BLaER1 (cell line): ENCODE data around the gene ASB9.

Experiments used
- H3K27ac ChIP-seq: shearing (Covaris generic); formaldehyde crosslinking; 2 replicates; pipeline ENCODE4 v1.8.1; 2022
- H3K27me3 ChIP-seq: shearing (Covaris generic); formaldehyde crosslinking; 2 replicates; pipeline ENCODE4 v1.8.1; 2022
- H3K36me3 ChIP-seq: shearing (Covaris generic); formaldehyde crosslinking; 2 replicates; pipeline ENCODE4 v1.8.1; 2022
- H3K4me1 ChIP-seq: shearing (Covaris generic); formaldehyde crosslinking; 2 replicates; pipeline ENCODE4 v1.8.1; 2022
- H3K4me2 ChIP-seq: shearing (Covaris generic); formaldehyde crosslinking; 2 replicates; pipeline ENCODE4 v1.8.1; 2022
- H3K4me3 ChIP-seq: shearing (Covaris generic); formaldehyde crosslinking; 2 replicates; pipeline ENCODE4 v1.8.1; 2022
- H3K9ac ChIP-seq: shearing (Covaris generic); formaldehyde crosslinking; 2 replicates; pipeline ENCODE4 v1.8.1; 2022
- H3K9me3 ChIP-seq: shearing (Covaris generic); formaldehyde crosslinking; 2 replicates; pipeline ENCODE4 v1.8.1; 2022
- H4K20me1 ChIP-seq: shearing (Covaris generic); formaldehyde crosslinking; 2 replicates; pipeline ENCODE4 v1.8.1; 2022
- Cebpa-rat ChIP-seq: shearing (Covaris generic); IDR thresholded peaks from 2 replicates; pipeline ENCODE4 v1.8.1; 2022

Gene ASB9

GRCh38 chrX:15216280-15216679 is 53.6 kb downstream of the ASB9 start:
- Histone ChIP-seq H3K4me2 (no peak overlapping the region), H3K36me3 (no peaks in the 10 kb centered on the region), H3K9ac (no peak overlapping the region), H3K9me3 (no peaks in the 10 kb centered on the region), H3K4me1 (no peaks in the 10 kb centered on the region), H3K27me3 (peaks cover 86% of the 10 kb centered on the region), H4K20me1 (peaks cover 10% of the 10 kb centered on the region; the same call in 1 of the 2 replicates), H3K4me3 (no peak overlapping the region), H3K27ac (no peak overlapping the region)
- no peak for TF ChIP-seq Cebpa-rat

DNA sequence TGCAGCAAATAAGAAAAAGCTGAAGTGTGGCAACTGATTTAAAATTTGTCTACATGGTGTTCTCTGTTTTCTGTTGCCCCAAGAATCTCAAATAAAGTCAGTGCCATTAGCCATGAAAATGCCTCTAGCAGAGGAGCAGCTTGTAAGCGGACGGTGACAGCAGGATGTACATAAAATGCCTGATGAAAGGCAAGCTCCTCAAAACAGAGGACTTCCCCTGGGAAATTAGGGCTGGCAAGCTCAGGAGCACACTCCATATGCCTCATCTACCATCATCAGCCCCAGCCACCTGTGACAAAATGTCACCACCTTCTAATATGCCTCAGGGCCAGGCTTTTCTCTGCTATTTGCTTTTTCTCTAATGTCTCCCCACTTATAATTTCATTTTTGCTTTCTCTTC is 54.5 kb downstream of the ASB9 start:
- no peak for TF ChIP-seq Cebpa-rat
- Histone ChIP-seq H3K9ac (no peak overlapping the region), H3K4me3 (no peak overlapping the region), H3K27ac (no peak overlapping the region), H3K4me2 (no peak overlapping the region), H4K20me1 (peaks cover 10% of the 10 kb centered on the region; the same call in 1 of the 2 replicates), H3K27me3 (peaks cover 81% of the 10 kb centered on the region), H3K4me1 (no peaks in the 10 kb centered on the region), H3K9me3 (no peaks in the 10 kb centered on the region), H3K36me3 (no peaks in the 10 kb centered on the region)

DNA sequence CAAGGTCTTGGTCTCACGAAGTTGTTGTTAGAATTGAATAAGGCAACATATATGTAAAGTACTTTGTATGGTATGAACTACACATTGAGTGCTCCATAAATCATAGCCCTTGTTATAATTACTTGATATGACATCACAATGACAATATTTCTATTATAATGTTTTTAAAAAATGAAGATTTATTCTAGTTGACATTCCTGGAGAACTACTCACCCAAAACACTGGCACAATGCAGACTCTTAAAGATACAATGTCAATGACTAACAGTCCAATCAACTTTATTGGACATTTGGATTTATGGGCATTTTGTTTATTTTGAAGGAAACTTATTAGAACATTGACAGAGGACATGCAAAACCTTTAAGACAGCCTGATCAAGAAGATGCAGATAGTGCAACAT is 55.3 kb downstream of the ASB9 start:
- peaks cover 10% of the 10 kb centered on the region; the same call in 1 of the 2 replicates for H4K20me1 ChIP-seq
- H3K4me2 ChIP-seq = no peak overlapping the region
- no peak overlapping the region for H3K27ac ChIP-seq
- H3K36me3 ChIP-seq = no peaks in the 10 kb centered on the region
- H3K9me3 ChIP-seq = no peaks in the 10 kb centered on the region
- H3K27me3 ChIP-seq = peaks cover 79% of the 10 kb centered on the region
- H3K4me1 ChIP-seq = no peaks in the 10 kb centered on the region
- no peak overlapping the region for H3K4me3 ChIP-seq
- no peak overlapping the region for H3K9ac ChIP-seq
- no peak for TF ChIP-seq Cebpa-rat

- TF ChIP-seq Cebpa-rat = no peak
- peaks cover 81% of the 10 kb centered on the region for H3K27me3 ChIP-seq
- no peak overlapping the region for H3K9ac ChIP-seq
- H3K4me1 ChIP-seq = no peaks in the 10 kb centered on the region
- H4K20me1 ChIP-seq = peaks cover 1% of the 10 kb centered on the region; the same call in 1 of the 2 replicates
- no peak overlapping the region for H3K27ac ChIP-seq
- H3K4me2 ChIP-seq = no peak overlapping the region
- H3K36me3 ChIP-seq = no peaks in the 10 kb centered on the region
- H3K4me3 ChIP-seq = no peak overlapping the region
- no peaks in the 10 kb centered on the region for H3K9me3 ChIP-seq
Measured at GRCh38 chrX:15209096-15209495, 60.8 kb downstream of the ASB9 start.

GRCh38 chrX:15207994-15208393 is 61.9 kb downstream of the ASB9 start:
- Histone ChIP-seq H3K27ac (no peak overlapping the region), H3K4me1 (no peaks in the 10 kb centered on the region), H3K9me3 (no peaks in the 10 kb centered on the region), H3K4me2 (no peak overlapping the region), H4K20me1 (no peaks in the 10 kb centered on the region), H3K9ac (no peak overlapping the region), H3K27me3 (peaks cover 81% of the 10 kb centered on the region), H3K4me3 (no peak overlapping the region), H3K36me3 (no peaks in the 10 kb centered on the region)
- TF ChIP-seq Cebpa-rat = no peak

- Histone ChIP-seq H3K4me2 (no peak overlapping the region), H3K27ac (no peak overlapping the region), H4K20me1 (no peaks in the 10 kb centered on the region), H3K4me3 (no peak overlapping the region), H3K9ac (no peak overlapping the region), H3K9me3 (no peaks in the 10 kb centered on the region), H3K4me1 (no peaks in the 10 kb centered on the region), H3K27me3 (peaks cover 81% of the 10 kb centered on the region), H3K36me3 (no peaks in the 10 kb centered on the region)
- TF ChIP-seq Cebpa-rat = no peak
Measured at GRCh38 chrX:15207384-15207783, 62.5 kb downstream of the ASB9 start.

GRCh38 chrX:15206306-15206705 is 63.6 kb downstream of the ASB9 start:
- Histone ChIP-seq H3K9me3 (no peaks in the 10 kb centered on the region), H3K27me3 (peaks cover 87% of the 10 kb centered on the region), H4K20me1 (no peaks in the 10 kb centered on the region), H3K4me3 (no peak overlapping the region), H3K36me3 (no peaks in the 10 kb centered on the region), H3K9ac (no peak overlapping the region), H3K27ac (no peak overlapping the region), H3K4me2 (no peak overlapping the region), H3K4me1 (no peaks in the 10 kb centered on the region)
- no peak for TF ChIP-seq Cebpa-rat

DNA sequence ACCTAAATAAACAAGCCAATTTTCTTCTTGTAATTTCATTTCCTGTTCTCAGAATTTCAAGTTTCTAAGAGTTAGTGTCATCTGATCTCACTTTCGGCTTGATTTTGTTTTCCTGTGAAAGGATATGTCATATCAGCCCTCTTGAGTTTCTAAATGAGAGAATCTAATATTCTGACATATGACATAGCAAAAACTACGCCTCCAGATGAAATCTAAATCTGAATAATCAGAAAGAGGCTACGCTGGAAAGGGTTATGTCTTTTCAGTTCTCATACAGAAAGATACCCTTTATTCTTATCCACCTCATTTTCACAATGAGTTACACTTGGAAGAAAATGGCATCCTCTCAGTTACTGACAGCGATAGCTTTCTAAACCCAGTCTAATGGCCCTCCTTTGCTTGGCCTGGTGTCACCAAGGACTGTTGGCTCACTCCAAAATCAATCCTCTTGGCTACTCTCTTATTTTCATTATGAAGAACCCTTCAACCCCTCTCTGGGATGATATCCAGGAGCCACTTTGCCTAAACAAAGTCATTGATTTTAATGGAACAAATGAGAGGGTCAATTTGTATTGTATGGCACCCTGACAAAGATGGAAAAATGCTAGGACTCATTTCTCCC is 65.6 kb downstream of the ASB9 start:
- Histone ChIP-seq H3K4me3 (no peak overlapping the region), H3K9ac (no peak overlapping the region), H3K4me1 (no peaks in the 10 kb centered on the region), H3K27me3 (peaks cover 94% of the 10 kb centered on the region), H3K4me2 (no peak overlapping the region), H3K27ac (no peak overlapping the region), H3K9me3 (no peaks in the 10 kb centered on the region), H3K36me3 (no peaks in the 10 kb centered on the region), H4K20me1 (no peaks in the 10 kb centered on the region; the same call in 1 of the 2 replicates)
- TF ChIP-seq Cebpa-rat = no peak

- no peak for TF ChIP-seq Cebpa-rat
- no peaks in the 10 kb centered on the region for H3K9me3 ChIP-seq
- no peak overlapping the region for H3K9ac ChIP-seq
- H3K4me2 ChIP-seq = no peak overlapping the region
- peaks cover 95% of the 10 kb centered on the region for H3K27me3 ChIP-seq
- no peak overlapping the region for H3K4me3 ChIP-seq
- no peaks in the 10 kb centered on the region for H3K36me3 ChIP-seq
- no peak overlapping the region for H3K27ac ChIP-seq
- no peaks in the 10 kb centered on the region; the same call in 1 of the 2 replicates for H4K20me1 ChIP-seq
- no peaks in the 10 kb centered on the region for H3K4me1 ChIP-seq
Measured at GRCh38 chrX:15203694-15204093, 66.2 kb downstream of the ASB9 start.

DNA sequence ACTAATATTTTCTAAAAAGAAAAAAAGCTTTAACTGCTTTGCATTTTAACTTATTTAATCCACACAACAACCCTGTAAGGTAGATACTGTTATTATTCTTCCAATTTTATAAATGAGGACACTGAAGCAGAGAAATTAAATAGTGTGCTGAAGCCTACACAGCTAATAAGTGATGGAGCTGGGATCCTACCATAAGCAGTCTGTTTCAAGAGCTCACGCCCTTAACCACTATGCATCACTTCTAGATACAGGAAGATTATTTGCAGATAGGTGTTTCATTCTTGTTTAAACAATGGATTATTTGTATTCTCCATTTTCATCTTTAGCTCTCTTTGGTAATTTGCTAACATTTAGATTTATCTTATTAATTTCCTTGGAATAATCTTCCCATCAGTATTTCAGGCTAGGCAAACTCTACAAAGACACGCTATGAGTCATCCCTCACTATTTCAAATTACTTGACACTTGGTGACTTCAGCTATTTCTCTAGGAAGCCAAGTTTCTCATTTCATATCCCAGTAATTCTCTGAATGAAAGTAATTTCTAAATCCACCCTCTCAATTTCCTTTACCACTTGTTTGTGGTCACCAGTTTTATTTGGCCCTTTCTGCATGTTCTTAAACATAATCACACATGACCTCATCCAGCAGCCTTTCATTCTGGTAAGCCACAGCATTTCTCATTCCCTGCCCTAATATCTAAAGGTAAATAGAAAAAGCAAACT is 67.3 kb downstream of the ASB9 start:
- H4K20me1 ChIP-seq = no peaks in the 10 kb centered on the region; the same call in 1 of the 2 replicates
- peaks cover 94% of the 10 kb centered on the region for H3K27me3 ChIP-seq
- H3K4me3 ChIP-seq = no peak overlapping the region
- TF ChIP-seq Cebpa-rat = no peak
- no peaks in the 10 kb centered on the region for H3K36me3 ChIP-seq
- no peak overlapping the region for H3K9ac ChIP-seq
- no peaks in the 10 kb centered on the region for H3K9me3 ChIP-seq
- no peaks in the 10 kb centered on the region for H3K4me1 ChIP-seq
- H3K27ac ChIP-seq = no peak overlapping the region
- H3K4me2 ChIP-seq = no peak overlapping the region
